Posterior vena cava (tissue), 2 donors: ENCODE data around the gene SMOC2. TPM values are rescaled to one million over a fixed set of nuclear protein-coding genes. Genes with fewer than 3 reads are reported as not detected.
A peak's percentile ranks its signal among the peaks of the same experiment; 100 is the strongest.
"Not testable (repeated sequence)": the region's sequence is repeated elsewhere in the genome, so short reads cannot be mapped to it uniquely, and the experiment has no call there.

ENCODE experiments used
- DNase-seq: peaks from one replicate; pipeline ENCODE4 v3.0.0-alpha.2; 2020; ENCODE audit warnings: low spot score
- intact Hi-C, 2 donors: fragments of 100-400 bp; cut with DNase I; formaldehyde crosslinking; loops; one replicate each; pipeline versions ENCODE4 v1.14.1 to v1.14.2; 2022 to 2023
- total RNA-seq, 2 donors: library from RNA; stranded (reverse); fragmentation: NEBNext Ultra II Directional; extraction: Animal tissue kit (Norgen Biotek cat#: 25700); gene quantifications; one replicate each; pipeline ENCODE4 v1.2.1, GENCODE V29; 2021
- donor health status: DM: yes; HTN: yes; CAD: no.
- donor health status: DM: yes; HTN: yes; CAD: no.

Gene SMOC2
- total RNA-seq, 2 donors from 2014 or later: 77.6 to 176 TPM

GRCh38 chr6:168554472-168554871, 113.5 kb downstream of the SMOC2 start:
- intact Hi-C loops: no loop called here
- no peak for DNase-seq

GRCh38 chr6:168554898-168555617, 114.1 kb downstream of the SMOC2 start:
- no peak for DNase-seq
- intact Hi-C loops: no loop called here

GRCh38 chr6:168555618-168556273, 114.8 kb downstream of the SMOC2 start:
- no peak for DNase-seq
- intact Hi-C loops: no loop called here

- no peak for DNase-seq
- intact Hi-C loops: no loop called here
These were observed 116.5 kb downstream of the SMOC2 start for GRCh38 chr6:168557512-168557911.

GRCh38 chr6:168558686-168559085, 117.7 kb downstream of the SMOC2 start:
- DNase-seq: no peak
- intact Hi-C loops: no loop called here

- no peak for DNase-seq
- intact Hi-C loops: no loop called here
These were observed 118.7 kb downstream of the SMOC2 start for GRCh38 chr6:168559574-168560098.

GRCh38 chr6:168560126-168560525, 119.1 kb downstream of the SMOC2 start:
- DNase-seq: no peak
- intact Hi-C loops: no loop called here

GRCh38 chr6:168562576-168563151, 121.7 kb downstream of the SMOC2 start:
- DNase-seq: no peak
- intact Hi-C loops: no loop called here

GRCh38 chr6:168563656-168564055, 122.7 kb downstream of the SMOC2 start:
- no peak for DNase-seq
- intact Hi-C loops: no loop called here

- intact Hi-C loops: loop anchor here in 1 of 2 donors (5.0 kb wide), 1 partner anchor 1012 kb away; no protein-coding TSS in a partner anchor
These were observed 124.1 kb downstream of the SMOC2 start for GRCh38 chr6:168565112-168565511.

GRCh38 chr6:168570211-168570610, 129.2 kb downstream of the SMOC2 start:
- intact Hi-C loops: no loop called here
- DNase-seq: no peak

More at GRCh38 chr6:168565112-168565511, 124.1 kb downstream of the SMOC2 start:
- DNase-seq: no peak

- DNase-seq: no peak
- intact Hi-C loops: no loop called here
These were observed 130.3 kb downstream of the SMOC2 start for GRCh38 chr6:168571268-168571667.

GRCh38 chr6:168573276-168573835, 132.4 kb downstream of the SMOC2 start:
- DNase-seq, intact Hi-C loops: not testable (repeated sequence)

- no peak for DNase-seq
These were observed 133.2 kb downstream of the SMOC2 start for GRCh38 chr6:168574075-168574698.

GRCh38 chr6:168574699-168575195, 133.8 kb downstream of the SMOC2 start:
- intact Hi-C loops: no loop called here
- no peak for DNase-seq

More at GRCh38 chr6:168574075-168574698, 133.2 kb downstream of the SMOC2 start:
- intact Hi-C loops: no loop called here

GRCh38 chr6:168575346-168576098, 134.5 kb downstream of the SMOC2 start:
- no peak for DNase-seq
- intact Hi-C loops: no loop called here

GRCh38 chr6:168576388-168576787, 135.4 kb downstream of the SMOC2 start:
- intact Hi-C loops: no loop called here
- no peak for DNase-seq

- intact Hi-C loops: no loop called here
- DNase-seq: peak; percentile 24
These were observed 136.5 kb downstream of the SMOC2 start for GRCh38 chr6:168577496-168577895.

GRCh38 chr6:168578036-168578435, 137.1 kb downstream of the SMOC2 start:
- DNase-seq: peak; percentile 55
- intact Hi-C loops: no loop called here
